ENCODE results near the gene SLC25A25.
"Not testable (repeated sequence)": the region's sequence is repeated elsewhere in the genome, so short reads cannot be mapped to it uniquely, and the experiment has no call there.

SLC25A25 gene

DNA sequence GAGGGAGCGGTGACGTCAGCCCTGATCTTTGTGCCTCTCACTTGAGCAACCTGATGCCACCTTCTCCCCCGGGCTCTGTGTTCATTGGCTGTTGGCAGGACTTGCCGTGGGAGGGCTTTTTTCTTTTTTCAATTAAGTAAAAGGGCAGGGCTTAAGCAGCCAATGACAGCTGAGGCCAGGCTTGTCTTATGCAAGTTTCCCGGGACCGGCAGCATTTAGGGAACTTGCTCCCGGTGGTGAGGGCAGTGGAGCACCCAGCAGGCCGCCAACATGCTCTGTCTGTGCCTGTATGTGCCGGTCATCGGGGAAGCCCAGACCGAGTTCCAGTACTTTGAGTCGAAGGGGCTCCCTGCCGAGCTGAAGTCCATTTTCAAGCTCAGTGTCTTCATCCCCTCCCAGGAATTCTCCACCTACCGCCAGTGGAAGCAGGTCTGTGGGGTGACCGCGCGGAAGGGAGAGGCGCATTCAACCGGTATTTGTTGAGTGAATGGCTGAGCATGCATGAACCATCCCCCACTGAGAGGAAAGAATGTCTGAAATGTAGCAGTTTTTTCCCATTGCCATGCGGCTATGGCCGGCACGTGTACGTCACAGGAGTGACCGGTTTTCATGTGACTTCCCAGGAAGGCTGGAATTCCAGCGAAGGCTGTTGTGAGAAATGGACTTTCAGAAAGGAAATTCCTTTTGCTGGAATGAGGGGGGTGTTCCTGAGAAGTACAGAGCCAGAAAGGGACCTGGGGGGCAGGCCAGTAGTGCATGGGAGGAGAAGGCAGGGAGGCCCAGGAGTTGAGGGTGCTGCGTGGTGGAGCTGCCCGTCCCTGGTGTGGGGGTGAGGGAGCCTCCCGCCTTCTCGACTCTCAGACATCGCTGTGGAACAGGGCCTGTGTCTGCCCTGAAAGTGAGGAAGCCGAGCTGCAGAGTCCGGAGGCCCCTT lies 30.5 kb downstream of the SLC25A25 start:
- FAIRE-seq: no peak

DNA sequence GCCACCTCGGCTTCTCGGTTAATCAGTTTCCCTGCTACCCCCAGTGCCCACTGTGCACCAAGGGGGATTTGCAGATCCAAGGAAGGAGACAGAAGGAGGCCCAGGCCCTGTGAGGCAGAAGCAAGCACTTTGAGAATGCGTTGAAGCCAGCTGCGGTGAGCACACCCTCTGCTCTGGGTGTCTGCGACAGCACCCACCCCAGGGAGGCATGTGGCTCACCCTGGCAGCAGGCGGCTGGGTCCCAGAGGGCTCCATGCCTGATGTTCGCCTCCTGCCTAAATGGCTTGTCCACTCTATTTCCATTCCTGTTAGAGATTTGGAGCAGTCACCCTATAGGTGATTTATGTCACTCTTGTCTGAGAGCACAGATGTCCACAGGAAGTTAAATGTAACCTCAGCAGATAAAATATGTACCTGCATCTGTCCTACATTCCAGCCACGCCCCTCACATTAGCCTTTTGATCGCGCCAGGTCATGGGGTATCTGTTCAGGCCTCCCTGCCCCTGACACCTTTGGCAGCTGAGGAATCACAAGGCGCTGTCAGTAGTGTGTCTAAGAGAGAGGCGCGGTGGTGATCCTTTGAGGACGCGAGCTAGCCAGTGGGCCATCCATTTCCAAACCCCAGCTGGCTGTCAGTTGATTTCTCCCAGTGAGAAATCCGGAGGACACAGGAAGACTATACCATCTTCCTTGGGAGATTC lies 31.3 kb downstream of the SLC25A25 start:
- FAIRE-seq: no peak

DNA sequence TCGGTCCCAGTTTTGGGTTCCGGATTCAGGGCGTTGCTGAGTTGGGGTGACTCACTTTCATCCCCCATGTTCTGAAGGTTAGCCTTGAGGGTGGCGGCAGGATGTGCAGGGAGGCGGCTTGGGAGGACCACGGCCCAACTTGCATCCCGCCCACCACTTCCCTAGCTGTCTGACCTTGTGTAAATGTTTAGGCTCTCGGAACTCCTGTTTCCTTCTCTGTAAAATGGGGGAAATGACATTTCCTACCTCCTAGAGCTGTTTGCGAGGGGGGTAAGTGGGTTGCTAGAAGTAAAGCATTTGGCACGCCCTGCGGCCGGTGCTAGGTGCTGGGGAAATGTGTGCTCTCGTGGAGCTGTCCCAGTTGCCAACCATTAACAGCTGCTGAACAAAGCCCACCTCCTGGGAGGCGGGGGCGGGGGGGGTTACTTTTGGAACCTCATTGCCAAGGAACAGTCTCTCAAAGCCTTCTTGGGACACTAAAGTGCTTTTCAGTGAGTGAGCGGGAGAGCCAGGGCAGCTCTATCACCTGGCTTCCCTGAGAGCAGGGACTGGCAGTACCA lies 32.0 kb downstream of the SLC25A25 start:
- no peak for FAIRE-seq

DNA sequence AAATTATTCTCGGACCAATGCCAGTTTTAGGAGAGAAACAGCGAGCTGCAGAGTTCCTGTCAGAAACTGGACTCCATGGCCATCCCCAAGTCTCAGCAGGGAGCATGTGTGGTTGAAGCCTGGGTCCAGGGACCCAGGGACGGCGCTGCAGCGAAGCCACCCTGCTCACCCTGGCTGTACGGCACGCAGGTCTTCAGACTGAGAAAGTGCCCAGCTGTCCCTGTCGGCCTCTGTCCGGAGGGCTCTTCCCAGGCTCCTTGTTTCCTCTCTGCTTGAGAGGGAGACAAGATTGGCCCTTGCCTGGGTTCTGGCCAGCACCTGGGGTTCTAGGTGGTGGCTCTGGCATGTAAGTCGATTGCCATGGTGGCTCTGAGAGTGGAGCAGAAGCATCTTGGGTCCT lies 32.5 kb downstream of the SLC25A25 start:
- no peak for FAIRE-seq

DNA sequence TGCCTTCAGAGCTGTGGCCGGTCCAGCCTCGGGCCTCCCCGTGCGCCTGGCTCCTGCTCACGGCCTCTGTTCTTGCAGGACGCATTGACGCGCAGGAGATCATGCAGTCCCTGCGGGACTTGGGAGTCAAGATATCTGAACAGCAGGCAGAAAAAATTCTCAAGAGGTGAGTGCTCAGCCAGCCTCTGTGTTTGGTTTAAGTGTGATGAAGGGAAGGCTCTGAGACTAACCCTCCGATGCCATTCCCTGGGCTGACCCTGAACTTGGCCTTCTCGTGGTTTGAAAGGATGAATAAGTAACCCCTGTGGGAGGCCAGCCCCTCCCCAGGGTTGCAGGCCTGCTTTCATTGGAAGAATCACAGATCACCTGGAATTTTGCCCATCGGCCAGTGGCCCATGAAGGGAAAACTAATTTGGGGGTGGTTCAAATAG lies 33.2 kb downstream of the SLC25A25 start:
- FAIRE-seq: no peak

DNA sequence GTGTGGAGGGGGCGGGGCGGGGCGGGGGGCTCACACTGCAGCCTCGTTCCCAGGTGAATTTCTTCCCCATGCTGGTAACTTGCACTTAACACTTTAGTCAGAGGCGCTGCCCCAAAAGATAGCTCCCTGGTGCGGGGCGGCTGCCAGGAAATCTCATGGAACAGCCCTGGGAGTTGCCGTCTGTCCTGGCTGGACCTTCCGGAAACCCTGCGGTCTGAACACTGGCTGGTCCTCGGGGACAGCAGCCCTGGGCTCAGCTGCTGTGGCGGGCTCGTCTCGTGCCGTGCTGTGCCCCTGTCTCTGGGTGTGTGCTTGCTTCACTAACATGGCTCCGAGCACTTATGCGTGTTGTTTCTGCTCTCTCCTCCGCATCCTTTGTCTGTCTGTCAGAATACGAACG lies 33.7 kb downstream of the SLC25A25 start:
- no peak for FAIRE-seq

DNA sequence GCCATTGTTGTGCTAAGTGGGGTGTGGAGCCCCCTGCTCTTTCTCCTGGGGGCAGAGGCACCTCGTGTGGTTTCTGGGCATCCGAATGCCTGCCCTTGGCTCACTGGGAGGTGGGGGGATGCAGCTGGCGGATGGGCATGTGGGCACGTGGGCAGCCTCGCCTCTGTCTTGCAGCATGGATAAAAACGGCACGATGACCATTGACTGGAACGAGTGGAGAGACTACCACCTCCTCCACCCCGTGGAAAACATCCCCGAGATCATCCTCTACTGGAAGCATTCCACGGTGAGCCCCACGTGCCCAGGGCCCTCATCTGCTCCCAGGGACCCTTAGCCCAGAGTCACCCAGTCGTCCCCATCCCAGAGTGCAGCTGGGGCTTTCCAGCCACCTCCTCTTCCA lies 34.2 kb downstream of the SLC25A25 start:
- no peak for FAIRE-seq

DNA sequence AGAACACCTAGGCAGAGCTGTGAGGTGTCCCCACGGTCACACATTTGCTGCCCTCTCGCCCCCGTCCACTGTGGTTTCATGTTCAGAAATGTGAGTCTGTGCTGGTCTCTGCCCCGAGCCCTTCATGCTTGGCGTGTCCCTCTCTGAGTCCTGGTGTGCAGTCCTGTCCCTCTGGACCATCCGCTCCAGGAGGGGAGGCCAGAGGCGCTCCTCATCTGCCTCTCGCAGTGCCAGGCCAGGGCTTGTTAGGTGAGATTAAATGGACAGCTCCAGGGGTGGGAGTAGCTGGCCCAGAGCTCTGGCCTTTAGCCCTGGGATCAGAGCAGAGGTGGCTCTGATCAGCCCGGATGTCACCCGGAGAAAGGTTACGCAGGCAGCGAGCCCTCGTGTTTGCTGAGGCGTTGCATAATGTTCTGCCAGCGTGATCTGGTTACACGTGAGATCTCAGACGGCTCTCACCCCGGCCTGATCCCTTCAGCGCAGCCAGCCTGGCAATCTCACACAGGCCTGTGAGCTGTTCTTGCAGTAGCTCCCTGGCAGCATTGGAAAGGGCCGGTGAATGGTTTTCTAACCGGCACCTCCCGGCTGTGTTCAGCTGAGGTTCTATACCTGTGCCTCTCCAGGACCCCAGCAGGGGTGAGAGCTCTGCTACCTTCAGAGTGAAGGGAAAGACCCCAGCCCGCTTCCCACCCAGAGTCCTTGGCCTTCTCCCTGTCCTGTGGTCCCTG lies 35.0 kb downstream of the SLC25A25 start:
- no peak for FAIRE-seq

DNA sequence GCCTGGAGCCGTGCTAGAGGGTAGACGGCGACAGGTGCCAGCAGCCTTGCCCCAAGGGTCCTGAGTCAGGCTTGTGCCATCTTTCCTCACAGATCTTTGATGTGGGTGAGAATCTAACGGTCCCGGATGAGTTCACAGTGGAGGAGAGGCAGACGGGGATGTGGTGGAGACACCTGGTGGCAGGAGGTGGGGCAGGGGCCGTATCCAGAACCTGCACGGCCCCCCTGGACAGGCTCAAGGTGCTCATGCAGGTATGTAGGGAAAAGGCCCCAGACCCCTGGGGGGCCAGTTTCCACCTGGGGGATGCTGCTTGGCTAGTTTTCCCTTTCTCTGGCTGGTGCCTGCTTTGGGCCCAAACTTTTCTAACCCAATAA lies 35.5 kb downstream of the SLC25A25 start:
- no peak for FAIRE-seq

DNA sequence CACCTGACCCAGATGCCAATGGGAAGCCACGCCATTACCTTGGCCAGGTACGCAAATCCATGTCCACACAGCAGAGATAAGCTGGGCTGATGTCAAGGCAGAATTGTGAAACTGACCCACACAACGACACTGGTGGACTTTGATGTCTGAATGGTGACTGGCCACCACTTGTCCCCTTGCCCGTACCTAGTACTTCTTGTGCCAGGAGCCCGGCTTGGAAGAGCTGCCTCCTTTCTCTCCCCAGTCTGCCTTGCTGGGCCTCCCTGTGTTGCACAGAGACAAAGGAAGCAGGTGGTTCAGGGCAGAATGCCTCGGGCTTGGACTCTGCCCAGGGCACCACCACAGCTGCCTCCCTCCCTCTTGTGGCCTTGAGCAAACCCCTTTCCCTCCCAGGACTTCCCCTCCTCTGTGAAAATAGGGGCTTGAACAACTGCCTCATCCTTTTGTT lies 36.2 kb downstream of the SLC25A25 start:
- no peak for FAIRE-seq

DNA sequence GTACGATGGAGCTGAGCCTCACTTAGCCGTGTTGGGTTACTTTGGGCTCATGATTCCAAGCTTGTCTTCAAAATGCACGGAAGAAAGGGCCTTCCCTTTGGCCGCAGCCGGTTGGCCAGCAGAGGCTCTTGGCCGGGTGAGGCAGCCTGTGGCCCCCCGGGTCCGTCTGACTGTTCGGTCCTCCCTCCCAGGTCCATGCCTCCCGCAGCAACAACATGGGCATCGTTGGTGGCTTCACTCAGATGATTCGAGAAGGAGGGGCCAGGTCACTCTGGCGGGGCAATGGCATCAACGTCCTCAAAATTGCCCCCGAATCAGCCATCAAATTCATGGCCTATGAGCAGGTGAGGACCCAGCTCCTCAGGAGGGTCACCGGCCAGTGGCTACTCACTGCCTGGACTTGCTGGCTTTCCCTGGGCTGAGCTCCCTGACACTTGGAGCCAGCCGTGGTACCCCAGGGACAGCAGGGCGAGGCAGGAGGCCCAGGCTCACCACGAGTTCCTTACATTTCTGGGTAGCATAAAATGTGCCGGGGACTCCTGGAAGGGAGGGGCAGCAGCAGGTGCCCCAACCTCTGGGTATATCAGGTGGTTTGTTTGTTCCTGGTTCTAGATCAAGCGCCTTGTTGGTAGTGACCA lies 37.6 kb downstream of the SLC25A25 start:
- FAIRE-seq: no peak

DNA sequence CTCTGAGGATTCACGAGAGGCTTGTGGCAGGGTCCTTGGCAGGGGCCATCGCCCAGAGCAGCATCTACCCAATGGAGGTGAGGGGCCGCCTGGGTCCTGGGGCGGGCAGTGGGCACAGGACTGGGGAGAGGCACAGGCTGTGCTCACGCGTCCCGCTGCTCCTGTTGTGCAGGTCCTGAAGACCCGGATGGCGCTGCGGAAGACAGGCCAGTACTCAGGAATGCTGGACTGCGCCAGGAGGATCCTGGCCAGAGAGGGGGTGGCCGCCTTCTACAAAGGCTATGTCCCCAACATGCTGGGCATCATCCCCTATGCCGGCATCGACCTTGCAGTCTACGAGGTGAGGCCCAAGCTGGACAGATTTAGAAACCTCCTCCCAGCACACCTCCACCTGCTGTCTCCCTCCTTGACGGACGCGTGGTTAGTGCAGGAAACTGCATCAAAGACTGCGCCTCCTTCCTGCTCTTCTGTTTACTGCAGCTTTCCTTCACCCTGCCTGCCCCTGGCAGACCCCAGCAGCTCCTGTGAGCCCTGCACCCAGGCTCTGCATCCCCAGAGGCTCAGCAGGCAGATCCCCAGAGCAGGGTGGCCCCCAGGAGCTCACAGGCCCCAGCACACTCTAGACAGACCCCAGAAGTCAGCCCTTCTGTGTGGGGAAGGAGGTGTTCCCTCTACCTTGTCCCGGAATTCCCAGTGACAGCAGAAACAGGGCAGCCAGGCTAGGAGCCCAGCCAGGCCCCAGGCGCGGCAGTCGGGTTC lies 38.3 kb downstream of the SLC25A25 start:
- no peak for FAIRE-seq

DNA sequence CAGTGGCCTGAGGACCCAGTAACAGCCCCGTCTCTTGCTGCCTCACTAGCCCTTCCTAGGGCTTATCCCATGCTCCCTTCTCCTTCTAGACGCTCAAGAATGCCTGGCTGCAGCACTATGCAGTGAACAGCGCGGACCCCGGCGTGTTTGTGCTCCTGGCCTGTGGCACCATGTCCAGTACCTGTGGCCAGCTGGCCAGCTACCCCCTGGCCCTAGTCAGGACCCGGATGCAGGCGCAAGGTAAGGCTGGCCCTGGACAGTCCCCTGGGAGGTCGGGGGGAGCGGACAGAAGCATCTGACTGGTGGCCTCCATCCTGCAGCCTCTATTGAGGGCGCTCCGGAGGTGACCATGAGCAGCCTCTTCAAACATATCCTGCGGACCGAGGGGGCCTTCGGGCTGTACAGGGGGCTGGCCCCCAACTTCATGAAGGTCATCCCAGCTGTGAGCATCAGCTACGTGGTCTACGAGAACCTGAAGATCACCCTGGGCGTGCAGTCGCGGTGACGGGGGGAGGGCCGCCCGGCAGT lies 39.0 kb downstream of the SLC25A25 start:
- FAIRE-seq: no peak

DNA sequence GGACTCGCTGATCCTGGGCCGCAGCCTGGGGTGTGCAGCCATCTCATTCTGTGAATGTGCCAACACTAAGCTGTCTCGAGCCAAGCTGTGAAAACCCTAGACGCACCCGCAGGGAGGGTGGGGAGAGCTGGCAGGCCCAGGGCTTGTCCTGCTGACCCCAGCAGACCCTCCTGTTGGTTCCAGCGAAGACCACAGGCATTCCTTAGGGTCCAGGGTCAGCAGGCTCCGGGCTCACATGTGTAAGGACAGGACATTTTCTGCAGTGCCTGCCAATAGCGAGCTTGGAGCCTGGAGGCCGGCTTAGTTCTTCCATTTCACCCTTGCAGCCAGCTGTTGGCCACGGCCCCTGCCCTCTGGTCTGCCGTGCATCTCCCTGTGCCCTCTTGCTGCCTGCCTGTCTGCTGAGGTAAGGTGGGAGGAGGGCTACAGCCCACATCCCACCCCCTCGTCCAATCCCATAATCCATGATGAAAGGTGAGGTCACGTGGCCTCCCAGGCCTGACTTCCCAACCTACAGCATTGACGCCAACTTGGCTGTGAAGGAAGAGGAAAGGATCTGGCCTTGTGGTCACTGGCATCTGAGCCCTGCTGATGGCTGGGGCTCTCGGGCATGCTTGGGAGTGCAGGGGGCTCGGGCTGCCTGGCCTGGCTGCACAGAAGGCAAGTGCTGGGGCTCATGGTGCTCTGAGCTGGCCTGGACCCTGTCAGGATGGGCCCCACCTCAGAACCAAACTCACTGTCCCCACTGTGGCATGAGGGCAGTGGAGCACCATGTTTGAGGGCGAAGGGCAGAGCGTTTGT lies 39.6 kb downstream of the SLC25A25 start:
- no peak for FAIRE-seq

DNA sequence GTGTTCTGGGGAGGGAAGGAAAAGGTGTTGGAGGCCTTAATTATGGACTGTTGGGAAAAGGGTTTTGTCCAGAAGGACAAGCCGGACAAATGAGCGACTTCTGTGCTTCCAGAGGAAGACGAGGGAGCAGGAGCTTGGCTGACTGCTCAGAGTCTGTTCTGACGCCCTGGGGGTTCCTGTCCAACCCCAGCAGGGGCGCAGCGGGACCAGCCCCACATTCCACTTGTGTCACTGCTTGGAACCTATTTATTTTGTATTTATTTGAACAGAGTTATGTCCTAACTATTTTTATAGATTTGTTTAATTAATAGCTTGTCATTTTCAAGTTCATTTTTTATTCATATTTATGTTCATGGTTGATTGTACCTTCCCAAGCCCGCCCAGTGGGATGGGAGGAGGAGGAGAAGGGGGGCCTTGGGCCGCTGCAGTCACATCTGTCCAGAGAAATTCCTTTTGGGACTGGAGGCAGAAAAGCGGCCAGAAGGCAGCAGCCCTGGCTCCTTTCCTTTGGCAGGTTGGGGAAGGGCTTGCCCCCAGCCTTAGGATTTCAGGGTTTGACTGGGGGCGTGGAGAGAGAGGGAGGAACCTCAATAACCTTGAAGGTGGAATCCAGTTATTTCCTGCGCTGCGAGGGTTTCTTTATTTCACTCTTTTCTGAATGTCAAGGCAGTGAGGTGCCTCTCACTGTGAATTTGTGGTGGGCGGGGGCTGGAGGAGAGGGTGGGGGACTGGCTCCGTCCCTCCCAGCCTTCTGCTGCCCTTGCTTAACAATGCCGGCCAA lies 40.4 kb downstream of the SLC25A25 start:
- FAIRE-seq: no peak

DNA sequence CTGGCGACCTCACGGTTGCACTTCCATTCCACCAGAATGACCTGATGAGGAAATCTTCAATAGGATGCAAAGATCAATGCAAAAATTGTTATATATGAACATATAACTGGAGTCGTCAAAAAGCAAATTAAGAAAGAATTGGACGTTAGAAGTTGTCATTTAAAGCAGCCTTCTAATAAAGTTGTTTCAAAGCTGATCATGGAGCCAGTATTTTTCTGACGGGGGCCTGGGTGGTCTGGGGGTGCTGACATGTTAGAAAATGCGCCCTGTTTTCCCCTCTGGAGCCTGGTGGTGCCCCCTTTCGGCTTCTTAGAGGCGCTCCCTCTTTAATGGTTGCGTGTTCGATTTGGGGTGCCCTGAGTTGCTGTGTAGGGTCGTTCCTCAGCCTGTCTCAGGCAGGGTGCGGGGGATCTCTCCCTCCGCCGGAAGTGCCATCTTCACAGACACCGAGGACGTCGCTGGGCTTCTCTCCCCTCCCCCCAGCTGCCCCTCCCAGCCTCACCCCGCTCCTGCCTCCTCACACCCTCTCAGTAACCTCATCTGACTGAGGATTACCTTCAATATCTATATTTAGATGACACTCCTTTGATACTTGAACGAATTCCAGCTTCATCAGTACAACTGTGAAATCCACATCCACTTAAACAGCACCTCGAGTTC lies 41.1 kb downstream of the SLC25A25 start:
- FAIRE-seq: no peak

DNA sequence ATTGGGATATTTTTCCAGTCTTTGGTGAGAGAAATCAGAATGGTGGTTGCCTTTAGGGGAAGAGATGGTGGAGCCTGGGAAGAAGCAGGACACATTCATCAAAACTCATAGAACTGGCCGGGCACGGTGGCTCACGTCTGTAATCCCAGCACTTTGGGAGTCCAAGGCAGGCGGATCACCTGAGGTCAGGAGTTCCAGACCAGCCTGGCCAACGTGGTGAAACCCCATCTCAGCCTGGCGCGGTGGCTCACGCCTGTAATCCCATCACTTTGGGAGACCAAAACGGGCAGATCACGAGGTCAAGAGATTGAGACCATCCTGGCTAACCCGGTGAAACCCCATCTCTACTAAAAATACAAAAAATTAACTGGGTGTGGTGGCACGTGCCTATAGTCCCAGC lies 43.7 kb downstream of the SLC25A25 start:
- not testable (repeated sequence) for FAIRE-seq

DNA sequence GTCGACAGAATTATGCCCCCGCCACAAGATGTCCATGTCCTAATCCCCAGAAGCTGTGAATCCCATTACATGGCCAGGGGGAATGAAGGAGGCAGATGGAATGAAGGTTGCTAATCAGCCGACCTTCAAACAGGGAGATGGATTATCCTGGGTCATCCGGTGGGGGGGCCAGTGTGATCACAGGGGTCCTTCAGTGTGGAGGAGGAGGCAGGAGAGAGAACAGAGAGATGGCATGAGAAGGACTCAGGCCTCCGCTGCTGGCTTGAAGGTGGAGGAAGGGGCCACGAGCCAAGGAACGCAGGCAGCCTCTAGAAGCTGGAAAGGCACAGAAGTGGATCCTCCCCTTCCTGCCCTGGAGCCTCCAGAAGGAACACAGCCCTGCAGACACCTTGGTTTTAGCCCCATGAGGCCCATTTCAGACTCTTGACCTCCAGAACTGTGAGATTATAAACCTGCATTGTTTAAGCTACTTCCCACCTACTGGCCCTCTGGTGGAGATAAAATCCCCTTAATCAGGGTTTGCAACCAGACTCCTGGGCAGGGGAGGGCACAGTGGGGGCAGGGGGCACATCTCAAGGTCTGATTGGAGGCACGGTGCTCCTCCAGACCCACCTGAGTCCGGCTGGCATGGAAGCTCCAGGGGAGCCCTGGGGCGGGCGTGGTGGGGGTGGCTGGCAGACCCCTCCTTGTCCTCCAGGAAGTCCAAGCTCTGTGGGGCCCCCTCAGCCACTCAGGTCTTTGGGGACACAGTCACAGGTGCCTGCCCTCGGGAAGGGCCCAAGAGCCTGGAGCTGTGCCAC lies 45.7 kb downstream of the SLC25A25 start:
- FAIRE-seq: no peak
